Small intestine (tissue), 16 donors: ENCODE results near the gene KIF21A. TPM values are rescaled to one million over a fixed set of nuclear protein-coding genes. Genes with fewer than 3 reads are reported as not detected.
"Not testable (repeated sequence)": the region's sequence is repeated elsewhere in the genome, so short reads cannot be mapped to it uniquely, and the experiment has no call there.

Experiments used
- DNase-seq, 2 donors: peaks; one replicate each; pipeline versions ENCODE4 v3.0.0 to v3.0.0-alpha.2; 2013
- FAIRE-seq: peaks from 2 replicates; lab custom pipeline; 2012; peaks lifted over from hg19 to GRCh38; lab: Jason Lieb, UNC
- H3K27ac ChIP-seq, 3 donors: one replicate each; pipeline ENCODE4 v1.5.1; 2013; ENCODE audit warnings: low read length in 2 of 3, mild to moderate bottlenecking in 2 of 3, control low read depth in 1 of 3, inconsistent platforms in 1 of 3, low read depth in 1 of 3, moderate library complexity in 1 of 3
- H3K27me3 ChIP-seq, 3 donors: one replicate each; pipeline ENCODE4 v1.6.1; 2013; ENCODE audit warnings: low read length in 3 of 3, inconsistent platforms in 1 of 3; ENCODE audit not compliant: control insufficient read depth in 3 of 3, insufficient read depth in 3 of 3
- H3K36me3 ChIP-seq, 3 donors: one replicate each; pipeline ENCODE4 v1.6.1; 2013; ENCODE audit warnings: low read length in 3 of 3, inconsistent platforms in 1 of 3, low read depth in 1 of 3, mild to moderate bottlenecking in 1 of 3, moderate library complexity in 1 of 3; ENCODE audit not compliant: control insufficient read depth in 3 of 3, insufficient read depth in 2 of 3
- H3K4me1 ChIP-seq, 3 donors: one replicate each; pipeline ENCODE4 v1.6.1; 2013; ENCODE audit warnings: low read length in 2 of 3, inconsistent platforms in 1 of 3, low read depth in 1 of 3, mild to moderate bottlenecking in 1 of 3, moderate library complexity in 1 of 3; ENCODE audit not compliant: control insufficient read depth in 3 of 3, insufficient read depth in 2 of 3
- H3K4me3 ChIP-seq, 3 donors: one replicate each; pipeline ENCODE4 v1.5.1; 2013; ENCODE audit warnings: low read length in 3 of 3, control low read depth in 1 of 3, inconsistent platforms in 1 of 3, low read depth in 1 of 3, mild to moderate bottlenecking in 1 of 3, moderate library complexity in 1 of 3
- H3K9me3 ChIP-seq, 2 donors: one replicate each; pipeline ENCODE4 v1.6.1; 2013; ENCODE audit warnings: low read depth in 1 of 2, low read length in 1 of 2; ENCODE audit not compliant: control insufficient read depth in 2 of 2, insufficient read depth in 1 of 2
- WGBS, 3 donors: extraction: QIAGEN DNeasy Blood & Tissue Kit; methylation state at CpG; one replicate each; pipeline ENCODE4 v1.1.7; 2013; 5-methylcytosine and 5-hydroxymethylcytosine counted together
- long read RNA-seq, 10 donors: transcript quantifications; one replicate each; lab custom pipeline, GENCODE V29; 2026
- polyA plus RNA-seq, 4 donors: library from polyadenylated mRNA; stranded (reverse) in 3 of 4; unstranded in 1 of 4; fragments of 200-250 nt in 3 of 4; fragments of 120-200 nt in 1 of 4; gene quantifications; one replicate each; pipeline versions ENCODE4 v1.2.1 to v1.2.3, GENCODE V29; 2013
- donor health status: healthy with polysubstance abuse.
- donor health status: control.
- donor health status: control.
- donor health status: Bipolar disorder and iron deficiency.
- donor health status: healthy.

The KIF21A gene
- polyA plus RNA-seq, result 10 to 100 TPM; 15.2 to 21.6 (median 21.3) TPM
- long read RNA-seq, donor 1, partial matches to known transcripts, result 5 of 5 reads
- long read RNA-seq, donor 1, other reads (novel, unspliced or antisense), result 0 of 5 reads
- long read RNA-seq, donor 2, result 0 reads
- long read RNA-seq, donor 3, partial matches to known transcripts, result 0 of 1 reads
- long read RNA-seq, donor 3, other reads (novel, unspliced or antisense), result 0 of 1 reads
- long read RNA-seq, donor 4, result 0 reads
- long read RNA-seq, donor 5, result 0 reads
- long read RNA-seq, donor 6, result 0 reads
- long read RNA-seq, donor 7, result 0 reads
- long read RNA-seq, donor 8, result 0 reads
- long read RNA-seq, donor 9, result 0 reads
- long read RNA-seq, donor 10, partial matches to known transcripts, result 15 of 15 reads
- long read RNA-seq, donor 10, other reads (novel, unspliced or antisense), result 0 of 15 reads

DNA sequence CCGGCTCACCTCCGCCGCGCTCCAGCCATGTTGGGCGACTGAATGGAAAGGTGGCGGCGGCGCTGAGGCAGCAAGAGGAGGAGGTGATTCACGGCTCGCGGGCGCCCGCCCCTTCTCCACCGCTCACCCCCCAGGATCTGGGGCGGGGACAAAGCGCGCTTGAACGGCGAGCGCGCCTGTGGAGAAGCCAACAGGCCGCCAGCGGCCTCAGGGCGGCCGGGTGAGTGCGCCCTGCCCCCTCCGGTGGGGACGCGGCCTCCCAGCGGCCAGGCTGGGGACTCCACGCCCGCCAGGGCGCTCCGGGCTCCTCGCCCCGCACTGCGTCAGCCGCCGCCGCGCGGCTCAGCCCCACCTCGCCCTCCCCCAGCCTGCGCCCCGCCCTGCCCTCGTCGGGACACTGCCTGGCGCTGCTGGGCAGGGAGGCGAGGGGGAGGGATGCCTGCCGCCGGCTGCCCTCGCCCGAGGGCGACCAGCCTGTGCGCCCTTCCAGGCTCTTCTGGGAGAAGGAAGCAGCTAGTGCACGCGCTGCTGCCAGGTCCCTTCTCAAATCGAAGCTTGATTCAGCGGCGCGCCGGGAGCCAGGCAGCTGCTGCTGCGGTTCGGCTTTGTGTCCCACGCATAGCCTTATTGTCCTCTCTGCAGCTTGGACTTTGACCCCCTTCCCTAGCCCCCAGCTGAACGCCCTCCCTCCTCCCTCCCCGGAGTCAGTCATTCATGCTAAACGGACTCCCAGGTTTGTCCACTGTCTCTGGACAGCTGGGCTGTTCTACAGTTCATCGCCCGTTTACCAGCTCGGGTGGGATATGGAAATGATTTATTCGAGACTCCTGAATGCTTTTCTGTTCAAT is at the start of gene KIF21A:
Gene KIF21A (minus strand): TSS at position 40 of the 848 bp plus-strand sequence. CDS start 150 bp downstream, outside the sequence.
- DNase-seq, result peak; percentile 96 to 97
- Histone ChIP-seq H3K27ac (peak within 1 kb of the TSS; percentile 92 to 97 (median 94)), H3K27me3 (no peaks in the 10 kb centered on the region), H3K4me3 (peak within 1 kb of the TSS; percentile 55 to 99 (median 74)), H3K36me3 (no peaks in the 10 kb centered on the region), H3K4me1 (peaks cover 0 to 14% (median 0%) of the 10 kb centered on the region in 3 donors), H3K9me3 (no peaks in the 10 kb centered on the region)
- no peak for FAIRE-seq
- WGBS, 3 donors, result 1% methylated on average over 50 to 72 of the region's 72 CpGs

- WGBS, 3 donors, result 61 to 69% (median 62%) methylated on average over 1 of the region's 1 CpG
- H3K4me1 ChIP-seq, result no peaks in the 10 kb centered on the region
- no peak overlapping the region for H3K4me3 ChIP-seq
- H3K36me3 ChIP-seq, result no peaks in the 10 kb centered on the region
- DNase-seq (no peak), FAIRE-seq (no peak)
- no peaks in the 10 kb centered on the region for H3K27me3 ChIP-seq
- H3K9me3 ChIP-seq, result no peaks in the 10 kb centered on the region
- H3K27ac ChIP-seq, result no peak overlapping the region
Observed at GRCh38 chr12:39490500-39491282, 47.8 kb upstream of the KIF21A start.

DNA sequence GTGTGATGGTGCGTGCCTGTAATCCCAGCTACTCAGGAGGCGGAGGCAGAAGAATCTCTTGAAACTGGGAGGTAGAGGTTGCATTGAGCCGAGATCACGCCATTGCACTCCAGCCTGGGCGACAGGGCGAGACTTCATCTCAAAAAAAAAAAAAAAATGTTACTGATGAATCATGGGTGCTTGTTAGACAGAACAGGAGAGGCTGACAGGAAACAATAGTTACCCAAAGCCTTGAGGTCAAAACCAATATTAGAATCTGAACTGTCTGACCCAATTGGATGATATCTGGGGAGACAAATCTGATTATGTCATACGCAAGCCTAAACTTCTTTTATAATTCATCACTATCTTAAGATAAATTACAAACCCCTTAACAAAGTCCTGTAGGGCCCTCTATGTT is 40.7 kb upstream of the KIF21A start:
- no peak for FAIRE-seq
- H3K9me3 ChIP-seq, result no peaks in the 10 kb centered on the region
- no peaks in the 10 kb centered on the region for H3K36me3 ChIP-seq
- no peak for DNase-seq
- H3K27ac ChIP-seq, result no peak overlapping the region
- no peaks in the 10 kb centered on the region for H3K4me1 ChIP-seq
- WGBS, 3 donors, result 86 to 94% (median 92%) methylated on average over 7 of the region's 7 CpGs
- H3K4me3 ChIP-seq, result no peak overlapping the region
- no peaks in the 10 kb centered on the region for H3K27me3 ChIP-seq

DNA sequence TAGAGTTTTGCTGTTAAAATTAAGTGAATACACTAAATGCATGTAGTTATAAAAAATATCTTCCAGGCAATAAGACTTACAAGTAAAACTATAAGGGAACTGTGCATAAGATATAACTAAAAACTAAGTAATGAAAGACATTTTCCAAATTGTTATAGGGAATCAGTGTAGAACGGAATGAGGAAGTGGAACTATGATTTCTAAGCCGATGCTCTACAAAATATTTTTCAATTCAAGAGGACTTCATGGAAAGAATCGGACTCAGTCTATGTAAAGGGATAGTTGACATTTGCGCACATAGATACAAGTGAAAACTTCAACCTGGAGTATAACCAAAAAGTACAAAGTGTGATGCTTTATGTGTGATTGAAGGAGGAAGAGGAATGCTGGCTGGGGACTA is 40.1 kb upstream of the KIF21A start:
- DNase-seq, result no peak
- WGBS, 3 donors, result 88 to 92% (median 91%) methylated on average over 4 of the region's 4 CpGs
- H3K4me3 ChIP-seq, result no peak overlapping the region
- no peaks in the 10 kb centered on the region for H3K36me3 ChIP-seq
- H3K9me3 ChIP-seq, result no peaks in the 10 kb centered on the region
- no peaks in the 10 kb centered on the region for H3K4me1 ChIP-seq
- no peak overlapping the region for H3K27ac ChIP-seq
- H3K27me3 ChIP-seq, result no peaks in the 10 kb centered on the region
- no peak for FAIRE-seq

DNA sequence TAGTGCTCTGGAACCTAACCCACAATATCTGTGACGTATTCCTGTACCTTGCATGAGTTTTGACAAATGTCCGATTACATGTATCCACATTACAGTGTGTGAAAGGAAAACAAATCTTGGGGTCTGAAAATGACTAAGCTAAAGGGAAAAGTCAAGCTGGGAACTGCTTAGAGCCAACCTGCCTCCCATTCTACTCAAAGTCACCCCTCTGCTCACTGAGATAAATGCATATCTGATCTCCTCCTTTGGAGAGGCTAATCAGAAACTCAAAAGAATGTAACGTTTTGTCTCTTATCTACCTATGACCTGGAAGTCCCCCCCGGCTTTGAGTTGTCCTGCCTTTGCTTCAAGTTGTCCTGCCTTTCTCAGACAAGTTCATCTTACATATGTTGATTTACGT is 34.0 kb upstream of the KIF21A start:
- H3K27ac ChIP-seq, result no peak overlapping the region
- DNase-seq, result no peak
- no peak for FAIRE-seq
- H3K36me3 ChIP-seq, result no peaks in the 10 kb centered on the region
- H3K4me1 ChIP-seq, result no peaks in the 10 kb centered on the region
- H3K9me3 ChIP-seq, result no peaks in the 10 kb centered on the region
- WGBS, 3 donors, result 72 to 81% (median 78%) methylated on average over 5 of the region's 5 CpGs
- H3K4me3 ChIP-seq, result no peak overlapping the region
- H3K27me3 ChIP-seq, result no peaks in the 10 kb centered on the region

DNA sequence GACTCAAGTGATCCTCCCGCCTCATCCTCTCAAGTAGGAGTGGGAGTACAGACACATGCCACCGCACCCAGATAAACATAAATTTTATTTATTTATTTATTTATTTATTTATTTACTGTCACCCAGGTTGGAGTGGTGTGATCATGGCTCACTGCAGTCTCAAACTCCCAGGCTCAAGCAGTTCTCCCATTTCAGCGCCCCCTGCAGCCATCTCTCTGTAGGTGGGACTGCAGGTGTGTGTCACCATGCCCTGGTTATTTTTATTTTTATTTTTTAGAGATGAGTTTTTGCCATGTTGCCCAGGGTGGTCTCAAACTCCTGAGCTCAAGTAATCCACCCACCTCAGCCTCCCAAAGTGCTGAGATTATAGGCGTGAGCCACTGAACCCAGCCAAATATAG is 33.2 kb upstream of the KIF21A start:
- DNase-seq (no peak), FAIRE-seq (no peak)
- Histone ChIP-seq H3K4me3 (no peak overlapping the region), H3K9me3 (no peaks in the 10 kb centered on the region), H3K4me1 (no peaks in the 10 kb centered on the region), H3K27ac (no peak overlapping the region), H3K36me3 (no peaks in the 10 kb centered on the region), H3K27me3 (no peaks in the 10 kb centered on the region)
- 88 to 95% (median 91%) methylated on average over 4 of the region's 4 CpGs for WGBS, 3 donors

DNA sequence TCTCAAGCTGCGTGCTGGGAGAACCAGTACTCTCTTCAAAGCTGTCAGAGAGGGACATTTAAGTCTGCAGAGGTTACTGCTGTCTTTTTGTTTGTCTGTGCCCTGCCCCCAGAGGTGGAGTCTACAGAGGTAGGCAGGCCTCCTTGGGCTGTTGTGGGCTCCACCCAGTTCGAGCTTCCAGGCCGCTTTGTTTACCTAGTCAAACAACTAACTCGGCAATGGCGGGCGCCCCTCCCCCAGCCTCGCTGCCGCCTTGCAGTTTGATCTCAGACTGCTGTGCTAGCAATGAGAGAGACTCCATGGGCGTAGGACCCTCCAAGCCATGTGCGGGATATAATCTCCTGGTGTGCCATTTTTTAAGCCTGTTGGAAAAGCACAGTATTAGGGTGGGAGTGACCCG is 32.2 kb upstream of the KIF21A start:
- H3K9me3 ChIP-seq, H3K27ac ChIP-seq, H3K4me3 ChIP-seq, H3K27me3 ChIP-seq, DNase-seq, H3K36me3 ChIP-seq, FAIRE-seq, H3K4me1 ChIP-seq: not testable (repeated sequence)
- WGBS, 3 donors, result 91 to 92% (median 92%) methylated on average over 8 to 11 of the region's 11 CpGs

GRCh38 chr12:39467432-39467870 is 24.5 kb upstream of the KIF21A start:
- H3K27me3 ChIP-seq, result no peaks in the 10 kb centered on the region
- DNase-seq (peak in 1 of 2 donors; percentile 16), FAIRE-seq (no peak)
- no peaks in the 10 kb centered on the region for H3K4me1 ChIP-seq
- H3K27ac ChIP-seq, result no peak overlapping the region
- H3K9me3 ChIP-seq, result no peaks in the 10 kb centered on the region
- H3K4me3 ChIP-seq, result no peak overlapping the region
- H3K36me3 ChIP-seq, result no peaks in the 10 kb centered on the region
